ENCODE measurements around the gene CLDN22.

DNA sequence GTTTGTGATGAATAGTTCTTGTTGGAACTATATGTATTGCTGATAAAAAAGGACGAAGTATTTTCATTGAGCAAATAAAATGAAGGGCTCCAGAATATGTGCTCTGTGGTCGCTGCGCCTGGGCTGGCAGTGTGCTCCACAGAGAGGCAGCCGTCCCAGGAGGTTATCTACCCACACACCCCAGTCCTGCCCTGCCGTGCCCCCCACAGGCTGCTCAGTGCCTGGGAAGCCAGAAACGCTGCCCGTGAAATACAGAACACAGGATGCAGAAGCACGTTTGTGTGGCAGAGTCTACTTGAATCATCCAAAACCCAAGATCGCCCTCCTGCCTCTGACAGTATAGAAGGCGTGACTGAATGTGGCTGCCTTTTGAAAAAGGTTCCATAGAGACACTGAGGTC is 1.4 kb downstream of the CLDN22 start:
- TF ChIP-seq, protein P1, sequence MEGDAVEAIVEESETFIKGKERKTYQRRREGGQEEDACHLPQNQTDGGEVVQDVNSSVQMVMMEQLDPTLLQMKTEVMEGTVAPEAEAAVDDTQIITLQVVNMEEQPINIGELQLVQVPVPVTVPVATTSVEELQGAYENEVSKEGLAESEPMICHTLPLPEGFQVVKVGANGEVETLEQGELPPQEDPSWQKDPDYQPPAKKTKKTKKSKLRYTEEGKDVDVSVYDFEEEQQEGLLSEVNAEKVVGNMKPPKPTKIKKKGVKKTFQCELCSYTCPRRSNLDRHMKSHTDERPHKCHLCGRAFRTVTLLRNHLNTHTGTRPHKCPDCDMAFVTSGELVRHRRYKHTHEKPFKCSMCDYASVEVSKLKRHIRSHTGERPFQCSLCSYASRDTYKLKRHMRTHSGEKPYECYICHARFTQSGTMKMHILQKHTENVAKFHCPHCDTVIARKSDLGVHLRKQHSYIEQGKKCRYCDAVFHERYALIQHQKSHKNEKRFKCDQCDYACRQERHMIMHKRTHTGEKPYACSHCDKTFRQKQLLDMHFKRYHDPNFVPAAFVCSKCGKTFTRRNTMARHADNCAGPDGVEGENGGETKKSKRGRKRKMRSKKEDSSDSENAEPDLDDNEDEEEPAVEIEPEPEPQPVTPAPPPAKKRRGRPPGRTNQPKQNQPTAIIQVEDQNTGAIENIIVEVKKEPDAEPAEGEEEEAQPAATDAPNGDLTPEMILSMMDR (conservative IDR thresholded peaks at IDR 0.05), result no peak
- no peak for TF ChIP-seq ZFX (IDR thresholded peaks at IDR 0.05)

Measured in C4-2B (cell line).